ENCODE results near the gene BCL2L11. TPM values are rescaled to one million over a fixed set of nuclear protein-coding genes. Genes with fewer than 3 reads are reported as not detected.

BCL2L11 gene
- total RNA-seq, 4 donors from 2014 or later, result 8.8 to 41.8 (median 36.1) TPM

- in situ Hi-C loops (cut with MboI; ENCODE audit: low pct_ligation_motif_present in 1 of 4, low pct_unique_long_range_greater_than_20kb in 1 of 4, low sequenced_read_pairs in 3 of 4), result no loop called here
- intact Hi-C loops (cut with DNase I; ENCODE audit: low total_unique reads), result no loop called here
- Histone ChIP-seq H3K36me3 (no peaks in the 10 kb centered on the region), H3K27me3 (no peaks in the 10 kb centered on the region), H3K27ac (no peak overlapping the region), H3K4me3 (no peak overlapping the region), H3K4me1 (peaks cover 9 to 23% (median 17%) of the 10 kb centered on the region in 4 donors), H3K9me3 (no peaks in the 10 kb centered on the region)
- no peak for TF ChIP-seq CTCF (IDR thresholded peaks at IDR 0.05)
- no peak for TF ChIP-seq POLR2A (IDR thresholded peaks at IDR 0.05)
- TF ChIP-seq EP300 (IDR thresholded peaks at IDR 0.05; ENCODE audit: low read depth), result no peak
- no peak for TF ChIP-seq POLR2AphosphoS5 (IDR thresholded peaks at IDR 0.05)
- no peak for DNase-seq
- 92 to 95% methylated on average over 4 to 7 of the region's 7 CpGs for WGBS, 2 donors (ENCODE audit: low coverage in 1 of 2)
Observed at GRCh38 chr2:111176388-111176787, 55.7 kb downstream of the BCL2L11 start.

- DNase-seq, result no peak
- H3K4me3 ChIP-seq, result no peak overlapping the region
- no peak for TF ChIP-seq POLR2AphosphoS5 (IDR thresholded peaks at IDR 0.05)
- TF ChIP-seq CTCF (IDR thresholded peaks at IDR 0.05), result no peak
- no peak for TF ChIP-seq EP300 (IDR thresholded peaks at IDR 0.05; ENCODE audit: low read depth)
- no peak for TF ChIP-seq POLR2A (IDR thresholded peaks at IDR 0.05)
- in situ Hi-C loops (cut with MboI; ENCODE audit: low pct_ligation_motif_present in 1 of 4, low pct_unique_long_range_greater_than_20kb in 1 of 4, low sequenced_read_pairs in 3 of 4) (no loop called here), intact Hi-C loops (cut with DNase I; ENCODE audit: low total_unique reads) (no loop called here)
- no peak overlapping the region for H3K27ac ChIP-seq
- peaks cover 9 to 23% (median 17%) of the 10 kb centered on the region in 4 donors for H3K4me1 ChIP-seq
- WGBS, 2 donors (ENCODE audit: low coverage in 1 of 2), result 90% methylated on average over 4 of the region's 4 CpGs; no CpG with 5 or more reads in 1 of the 2 donors
- no peaks in the 10 kb centered on the region for H3K9me3 ChIP-seq
- no peaks in the 10 kb centered on the region for H3K36me3 ChIP-seq
- no peaks in the 10 kb centered on the region for H3K27me3 ChIP-seq
Observed at GRCh38 chr2:111176867-111177266, 56.2 kb downstream of the BCL2L11 start.

- in situ Hi-C loops (cut with MboI; ENCODE audit: low pct_ligation_motif_present in 1 of 4, low pct_unique_long_range_greater_than_20kb in 1 of 4, low sequenced_read_pairs in 3 of 4), result no loop called here
- WGBS, 2 donors (ENCODE audit: low coverage in 1 of 2), result 71 to 77% methylated on average over 1 to 4 of the region's 4 CpGs
- DNase-seq, result no peak
- H3K4me1 ChIP-seq, result peaks cover 9 to 33% (median 21%) of the 10 kb centered on the region in 4 donors
- no peak overlapping the region for H3K4me3 ChIP-seq
- no peaks in the 10 kb centered on the region for H3K36me3 ChIP-seq
- no peaks in the 10 kb centered on the region for H3K27me3 ChIP-seq
- H3K27ac ChIP-seq, result peak overlapping the region in 3 of 4 donors; percentile 58
- no peak for TF ChIP-seq POLR2A (IDR thresholded peaks at IDR 0.05)
- no peaks in the 10 kb centered on the region for H3K9me3 ChIP-seq
- intact Hi-C loops (cut with DNase I; ENCODE audit: low total_unique reads), result no loop called here
Observed at GRCh38 chr2:111178296-111178695, 57.6 kb downstream of the BCL2L11 start.

- H3K4me3 ChIP-seq, result no peak overlapping the region
- H3K4me1 ChIP-seq, result peaks cover 9 to 38% (median 23%) of the 10 kb centered on the region in 4 donors
- in situ Hi-C loops (cut with MboI; ENCODE audit: low pct_ligation_motif_present in 1 of 4, low pct_unique_long_range_greater_than_20kb in 1 of 4, low sequenced_read_pairs in 3 of 4) (no loop called here), intact Hi-C loops (cut with DNase I; ENCODE audit: low total_unique reads) (no loop called here)
- H3K9me3 ChIP-seq, result no peaks in the 10 kb centered on the region
- no peak for DNase-seq
- no peak for TF ChIP-seq CTCF (IDR thresholded peaks at IDR 0.05)
- TF ChIP-seq POLR2A (IDR thresholded peaks at IDR 0.05), result no peak
- no peak for TF ChIP-seq POLR2AphosphoS5 (IDR thresholded peaks at IDR 0.05)
- no peak for TF ChIP-seq EP300 (IDR thresholded peaks at IDR 0.05; ENCODE audit: low read depth)
- H3K27ac ChIP-seq, result peak overlapping the region; percentile 58 to 68 (median 58)
- H3K36me3 ChIP-seq, result no peaks in the 10 kb centered on the region
- H3K27me3 ChIP-seq, result no peaks in the 10 kb centered on the region
- WGBS, 2 donors (ENCODE audit: low coverage in 1 of 2), result 55 to 73% methylated on average over 2 to 5 of the region's 5 CpGs
Observed at GRCh38 chr2:111178730-111179405, 58.2 kb downstream of the BCL2L11 start.

All from transverse colon (tissue), 4 donors.